T-helper 9 cell (primary cell): ENCODE data around the gene PPP4C.

ENCODE experiments used
- DNase-seq: peaks from one replicate; pipeline ENCODE4 v3.0.0-alpha.2; 2020

The PPP4C gene

GRCh38 chr16:30083216-30084055 is 7.6 kb downstream of the PPP4C start:
- DNase-seq = no peak

GRCh38 chr16:30084096-30084815 is 8.5 kb downstream of the PPP4C start:
- no peak for DNase-seq

- no peak for DNase-seq
Measured at GRCh38 chr16:30084816-30085159, 9.0 kb downstream of the PPP4C start.

- no peak for DNase-seq
Measured at GRCh38 chr16:30085247-30085646, 9.5 kb downstream of the PPP4C start.

GRCh38 chr16:30085820-30086219 is 10.0 kb downstream of the PPP4C start:
- DNase-seq = no peak

GRCh38 chr16:30086291-30087140 is 10.7 kb downstream of the PPP4C start:
- no peak for DNase-seq

- no peak for DNase-seq
Measured at GRCh38 chr16:30087181-30087898, 11.5 kb downstream of the PPP4C start.

GRCh38 chr16:30088237-30088831 is 12.5 kb downstream of the PPP4C start:
- DNase-seq = no peak

- DNase-seq = no peak
Measured at GRCh38 chr16:30088832-30089624, 13.2 kb downstream of the PPP4C start.

- DNase-seq = no peak
Measured at GRCh38 chr16:30090610-30091331, 15.0 kb downstream of the PPP4C start.

- DNase-seq = peak; percentile 90
Measured at GRCh38 chr16:30091474-30092372, 15.9 kb downstream of the PPP4C start, which contains the start of gene TBX6. TBX6 (minus strand) TSS chr16:30091924; CDS start chr16:30091193, 731 bp downstream.

GRCh38 chr16:30092373-30093010 is 16.7 kb downstream of the PPP4C start:
- DNase-seq = peak; percentile 56

GRCh38 chr16:30094541-30095165 is 18.9 kb downstream of the PPP4C start:
- DNase-seq = no peak

- no peak for DNase-seq
Measured at GRCh38 chr16:30095166-30096078, 19.6 kb downstream of the PPP4C start.

- DNase-seq = peak; percentile 85
Measured at GRCh38 chr16:30096105-30096861, 20.5 kb downstream of the PPP4C start, which contains the start of gene YPEL3. YPEL3 (minus strand) TSS chr16:30096213; CDS start chr16:30095482, 731 bp downstream.

GRCh38 chr16:30096862-30097563 is 21.2 kb downstream of the PPP4C start:
- no peak for DNase-seq
